GM23338 (cell line): Measurements from ENCODE around the gene NXPH4.
A peak's percentile ranks its signal among the peaks of the same experiment; 100 is the strongest.

Experiments used
- CREB1 ChIP-seq: fragments of 250-450 bp; sonication (Bioruptor Pico); IDR thresholded peaks from 2 replicates; pipeline ENCODE4 v1.5.0; 2020; ENCODE audit warnings: low read depth, mild to moderate bottlenecking, moderate library complexity
- EZH2 ChIP-seq: fragments of 200-600 bp; sonication (generic); IDR thresholded peaks from one replicate; pipeline ENCODE4 v1.8.0; 2017; ENCODE audit warnings: antibody characterized with exemption, mild to moderate bottlenecking, low read depth; ENCODE audit not compliant: unreplicated experiment
- EZH2phosphoT487 ChIP-seq: fragments of 200-600 bp; sonication (generic); IDR thresholded peaks from one replicate; pipeline ENCODE4 v1.8.1; 2018; ENCODE audit warnings: antibody characterized with exemption; ENCODE audit not compliant: unreplicated experiment
- JUNB ChIP-seq: IDR thresholded peaks from one replicate; pipeline ENCODE4 v1.6.1; 2016; ENCODE audit warnings: antibody characterized with exemption; ENCODE audit not compliant: unreplicated experiment
- POLR2AphosphoS5 ChIP-seq: IDR thresholded peaks from 2 replicates; pipeline ENCODE4 v1.6.1; 2016; ENCODE audit warnings: antibody characterized with exemption, low read depth
- STAT1 ChIP-seq: IDR thresholded peaks from one replicate; pipeline ENCODE4 v1.6.1; 2016; ENCODE audit warnings: antibody characterized with exemption; ENCODE audit not compliant: unreplicated experiment
- ZNF114 ChIP-seq: fragments of 250-450 bp; sonication (Bioruptor Pico); IDR thresholded peaks from 2 replicates; pipeline ENCODE4 v1.5.0; 2020; ENCODE audit warnings: mild to moderate bottlenecking, moderate library complexity
- TF ChIP-seq, protein P1 (sequence below), 2 experiments: fragments of 200-600 bp in 1 of 2; sonication (generic) in 1 of 2; conservative IDR thresholded peaks; 2 replicates each; pipeline versions ENCODE4 v1.5.1 to v1.6.1; 2016 to 2017; ENCODE audit warnings: antibody characterized with exemption in 2 of 2, low read depth in 2 of 2, mild to moderate bottlenecking in 2 of 2, moderate library complexity in 1 of 2
- TF ChIP-seq, protein P2 (sequence below): IDR thresholded peaks from one replicate; pipeline ENCODE4 v1.6.1; 2018; ENCODE audit warnings: antibody characterized with exemption; ENCODE audit not compliant: unreplicated experiment
- TF ChIP-seq, protein P3 (sequence below): IDR thresholded peaks from 2 replicates; pipeline ENCODE4 v1.6.1; 2016; ENCODE audit warnings: antibody characterized with exemption

DNA sequence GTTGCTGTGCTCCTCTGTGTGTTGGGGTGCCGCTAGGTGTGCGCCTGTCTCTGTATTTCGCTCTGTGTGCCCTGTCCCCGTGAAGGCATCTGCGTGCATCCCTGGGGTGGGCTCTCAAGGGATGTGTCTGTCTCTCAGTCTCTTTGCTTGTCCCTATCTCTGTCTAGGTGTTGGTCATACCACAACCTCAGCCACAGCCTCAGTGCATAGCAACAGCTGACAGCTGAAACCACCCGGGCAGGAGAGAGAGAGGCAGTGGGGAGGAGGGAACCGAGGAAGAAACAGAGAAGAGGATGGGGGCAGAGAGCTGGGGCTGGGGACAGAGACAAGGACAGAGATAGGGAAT is 953 bp upstream of the NXPH4 start:
- TF ChIP-seq EZH2, result peak; percentile 78
- TF ChIP-seq, protein P1, sequence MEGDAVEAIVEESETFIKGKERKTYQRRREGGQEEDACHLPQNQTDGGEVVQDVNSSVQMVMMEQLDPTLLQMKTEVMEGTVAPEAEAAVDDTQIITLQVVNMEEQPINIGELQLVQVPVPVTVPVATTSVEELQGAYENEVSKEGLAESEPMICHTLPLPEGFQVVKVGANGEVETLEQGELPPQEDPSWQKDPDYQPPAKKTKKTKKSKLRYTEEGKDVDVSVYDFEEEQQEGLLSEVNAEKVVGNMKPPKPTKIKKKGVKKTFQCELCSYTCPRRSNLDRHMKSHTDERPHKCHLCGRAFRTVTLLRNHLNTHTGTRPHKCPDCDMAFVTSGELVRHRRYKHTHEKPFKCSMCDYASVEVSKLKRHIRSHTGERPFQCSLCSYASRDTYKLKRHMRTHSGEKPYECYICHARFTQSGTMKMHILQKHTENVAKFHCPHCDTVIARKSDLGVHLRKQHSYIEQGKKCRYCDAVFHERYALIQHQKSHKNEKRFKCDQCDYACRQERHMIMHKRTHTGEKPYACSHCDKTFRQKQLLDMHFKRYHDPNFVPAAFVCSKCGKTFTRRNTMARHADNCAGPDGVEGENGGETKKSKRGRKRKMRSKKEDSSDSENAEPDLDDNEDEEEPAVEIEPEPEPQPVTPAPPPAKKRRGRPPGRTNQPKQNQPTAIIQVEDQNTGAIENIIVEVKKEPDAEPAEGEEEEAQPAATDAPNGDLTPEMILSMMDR (conservative IDR thresholded peaks at IDR 0.05; ENCODE audit: low read depth in 2 of 2), result no peak
- TF ChIP-seq, protein P2, sequence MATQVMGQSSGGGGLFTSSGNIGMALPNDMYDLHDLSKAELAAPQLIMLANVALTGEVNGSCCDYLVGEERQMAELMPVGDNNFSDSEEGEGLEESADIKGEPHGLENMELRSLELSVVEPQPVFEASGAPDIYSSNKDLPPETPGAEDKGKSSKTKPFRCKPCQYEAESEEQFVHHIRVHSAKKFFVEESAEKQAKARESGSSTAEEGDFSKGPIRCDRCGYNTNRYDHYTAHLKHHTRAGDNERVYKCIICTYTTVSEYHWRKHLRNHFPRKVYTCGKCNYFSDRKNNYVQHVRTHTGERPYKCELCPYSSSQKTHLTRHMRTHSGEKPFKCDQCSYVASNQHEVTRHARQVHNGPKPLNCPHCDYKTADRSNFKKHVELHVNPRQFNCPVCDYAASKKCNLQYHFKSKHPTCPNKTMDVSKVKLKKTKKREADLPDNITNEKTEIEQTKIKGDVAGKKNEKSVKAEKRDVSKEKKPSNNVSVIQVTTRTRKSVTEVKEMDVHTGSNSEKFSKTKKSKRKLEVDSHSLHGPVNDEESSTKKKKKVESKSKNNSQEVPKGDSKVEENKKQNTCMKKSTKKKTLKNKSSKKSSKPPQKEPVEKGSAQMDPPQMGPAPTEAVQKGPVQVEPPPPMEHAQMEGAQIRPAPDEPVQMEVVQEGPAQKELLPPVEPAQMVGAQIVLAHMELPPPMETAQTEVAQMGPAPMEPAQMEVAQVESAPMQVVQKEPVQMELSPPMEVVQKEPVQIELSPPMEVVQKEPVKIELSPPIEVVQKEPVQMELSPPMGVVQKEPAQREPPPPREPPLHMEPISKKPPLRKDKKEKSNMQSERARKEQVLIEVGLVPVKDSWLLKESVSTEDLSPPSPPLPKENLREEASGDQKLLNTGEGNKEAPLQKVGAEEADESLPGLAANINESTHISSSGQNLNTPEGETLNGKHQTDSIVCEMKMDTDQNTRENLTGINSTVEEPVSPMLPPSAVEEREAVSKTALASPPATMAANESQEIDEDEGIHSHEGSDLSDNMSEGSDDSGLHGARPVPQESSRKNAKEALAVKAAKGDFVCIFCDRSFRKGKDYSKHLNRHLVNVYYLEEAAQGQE, result no peak
- no peak for TF ChIP-seq JUNB
- no peak for TF ChIP-seq POLR2AphosphoS5
- TF ChIP-seq EZH2phosphoT487, result no peak
- TF ChIP-seq, protein P3, sequence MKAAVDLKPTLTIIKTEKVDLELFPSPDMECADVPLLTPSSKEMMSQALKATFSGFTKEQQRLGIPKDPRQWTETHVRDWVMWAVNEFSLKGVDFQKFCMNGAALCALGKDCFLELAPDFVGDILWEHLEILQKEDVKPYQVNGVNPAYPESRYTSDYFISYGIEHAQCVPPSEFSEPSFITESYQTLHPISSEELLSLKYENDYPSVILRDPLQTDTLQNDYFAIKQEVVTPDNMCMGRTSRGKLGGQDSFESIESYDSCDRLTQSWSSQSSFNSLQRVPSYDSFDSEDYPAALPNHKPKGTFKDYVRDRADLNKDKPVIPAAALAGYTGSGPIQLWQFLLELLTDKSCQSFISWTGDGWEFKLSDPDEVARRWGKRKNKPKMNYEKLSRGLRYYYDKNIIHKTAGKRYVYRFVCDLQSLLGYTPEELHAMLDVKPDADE, result no peak
- no peak for TF ChIP-seq STAT1
- TF ChIP-seq ZNF114 (CRISPR knock-in tag), result no peak
- TF ChIP-seq CREB1 (CRISPR knock-in tag), result no peak
